Activated naive CD4-positive, alpha-beta T cell (primary cell): ENCODE results near the gene LRRC17.

Source experiments
- DNase-seq, 4 experiments: peaks; one replicate each; lab custom pipeline; 2025; lab: John Stamatoyannopoulos, UW

Gene LRRC17

DNA sequence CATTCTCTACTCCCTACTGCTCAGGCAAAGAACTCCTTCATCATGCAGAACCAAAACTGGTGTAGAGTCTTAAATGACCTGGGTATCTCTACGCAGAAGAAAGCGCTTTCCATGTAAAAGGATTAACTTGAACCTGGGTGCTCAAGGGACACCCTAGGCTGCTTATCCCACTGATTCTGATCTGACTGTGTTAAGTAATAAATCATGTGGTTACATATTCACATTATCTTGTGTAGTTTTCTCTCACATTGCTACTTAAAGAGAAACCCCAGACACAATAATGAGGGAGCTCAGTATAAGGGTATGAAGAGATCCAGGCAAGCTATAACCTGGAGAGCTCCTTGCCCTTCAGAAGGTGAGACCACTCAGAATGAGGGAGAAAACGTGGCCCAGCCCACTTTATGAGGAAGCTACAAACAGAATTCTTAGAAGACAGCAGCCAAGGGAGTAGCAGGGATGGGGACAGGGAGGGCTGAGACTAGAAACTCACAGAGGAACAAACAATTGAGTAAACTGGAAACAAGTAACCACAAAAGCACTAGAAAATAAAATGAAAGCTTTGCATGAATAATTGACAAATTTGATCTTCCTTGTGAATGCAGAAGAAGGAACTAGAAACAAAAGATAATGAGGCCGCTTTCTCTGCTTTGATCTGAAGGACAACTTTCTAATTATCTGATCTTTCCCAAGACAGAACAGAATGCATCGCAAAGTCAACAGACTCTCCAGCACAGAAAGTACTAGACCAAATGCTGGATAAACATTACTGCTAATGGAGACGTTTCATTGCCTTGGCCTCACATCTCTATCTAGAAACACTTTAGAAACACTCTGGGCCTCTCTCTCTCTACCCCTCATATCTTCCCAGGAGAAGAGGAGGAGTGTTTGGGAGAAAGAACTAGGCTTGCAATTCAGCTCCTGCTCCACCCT is 76.1 kb downstream of the LRRC17 start:
- DNase-seq = no peak

DNA sequence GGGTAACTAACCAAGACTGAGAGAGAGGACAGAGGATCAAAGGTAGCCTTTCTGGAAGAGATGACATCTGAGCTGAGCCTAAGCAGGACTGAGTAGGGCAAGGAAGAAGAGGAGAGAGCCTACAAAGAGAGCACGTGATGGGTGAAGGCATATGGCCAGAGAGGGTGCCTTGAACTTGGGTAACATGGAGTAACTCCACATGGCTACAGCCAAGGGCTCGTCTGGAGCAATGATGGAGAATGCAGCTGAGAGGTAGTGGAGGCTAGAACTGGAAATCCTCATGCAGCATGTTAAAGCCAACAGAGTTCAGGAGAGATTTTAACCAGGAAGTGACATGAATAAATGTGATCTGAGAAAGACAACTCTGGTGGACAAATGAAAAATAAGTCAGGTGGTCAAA is 77.8 kb downstream of the LRRC17 start:
- DNase-seq = no peak

DNA sequence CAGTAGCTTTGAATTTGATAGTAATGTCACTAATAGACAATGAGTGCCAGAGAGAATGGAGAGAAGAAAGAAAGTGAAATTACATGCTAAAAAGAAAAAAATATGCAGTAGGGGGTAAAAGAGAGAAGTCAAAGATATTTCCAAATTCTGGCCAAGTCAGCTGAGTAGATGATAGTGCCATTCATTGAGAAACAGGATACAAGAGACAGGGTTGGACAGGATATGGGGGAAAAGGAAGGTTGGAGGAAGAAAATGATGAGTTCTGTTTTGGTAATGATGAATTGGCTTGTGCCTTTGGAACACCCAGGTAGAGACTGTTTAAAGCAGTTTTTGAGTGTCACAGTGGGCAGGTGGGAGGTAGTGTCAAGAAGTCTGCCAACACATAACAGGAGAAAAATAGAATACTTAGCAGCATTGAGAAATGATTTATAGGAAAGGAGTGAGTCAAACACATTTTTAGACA is 78.3 kb downstream of the LRRC17 start:
- DNase-seq = no peak

DNA sequence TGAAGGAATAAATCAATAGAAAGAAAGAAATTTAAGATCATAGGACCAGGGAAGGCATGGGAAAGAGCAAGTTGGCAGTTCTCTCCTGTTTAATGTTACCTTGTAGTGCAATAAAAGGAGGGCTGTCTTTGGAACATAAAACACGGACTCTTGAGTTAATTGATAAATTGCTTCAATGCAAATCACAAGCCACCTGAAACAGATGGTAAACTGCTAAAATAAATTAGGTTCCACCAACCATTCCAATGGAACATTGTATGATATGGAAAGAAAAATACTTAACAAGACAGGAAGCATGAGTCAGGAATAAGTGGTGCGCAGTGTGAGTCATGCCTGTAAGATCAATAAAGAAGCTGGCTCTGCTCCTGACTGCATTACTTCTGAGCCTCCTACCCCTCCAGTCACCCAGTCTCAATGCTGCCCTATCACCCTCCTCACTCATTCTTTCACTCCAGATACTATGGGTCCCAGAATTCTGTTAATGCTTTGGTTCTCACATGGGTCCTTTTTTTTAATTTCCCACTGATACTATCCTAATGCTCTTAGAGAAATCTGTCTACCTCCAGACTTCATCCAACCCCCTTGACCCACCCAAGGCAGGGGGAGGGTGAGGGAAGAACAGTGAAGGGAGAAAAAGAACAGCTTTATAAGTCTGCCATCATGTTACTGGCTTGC is 78.9 kb downstream of the LRRC17 start:
- DNase-seq = no peak

DNA sequence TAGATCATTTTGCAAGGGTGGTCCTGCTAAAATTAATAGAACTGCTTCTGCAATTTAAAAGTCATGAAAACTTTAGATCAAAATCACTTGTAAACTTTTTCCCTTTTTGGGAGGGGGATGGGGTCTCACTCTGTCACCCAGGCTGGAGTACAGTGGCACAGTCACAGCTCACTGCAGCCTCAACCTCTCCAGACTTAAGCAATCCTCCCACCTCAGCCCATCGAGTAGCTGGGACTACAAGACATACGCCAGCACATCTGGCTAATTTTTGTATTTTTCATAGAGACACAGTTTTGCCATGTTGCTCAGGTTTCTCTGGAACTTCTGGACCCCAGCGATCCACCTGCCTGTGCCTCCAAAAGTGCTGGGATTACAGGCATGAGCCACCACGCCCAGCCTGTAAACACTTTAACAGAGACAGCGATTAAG is 79.7 kb downstream of the LRRC17 start:
- DNase-seq = no peak

DNA sequence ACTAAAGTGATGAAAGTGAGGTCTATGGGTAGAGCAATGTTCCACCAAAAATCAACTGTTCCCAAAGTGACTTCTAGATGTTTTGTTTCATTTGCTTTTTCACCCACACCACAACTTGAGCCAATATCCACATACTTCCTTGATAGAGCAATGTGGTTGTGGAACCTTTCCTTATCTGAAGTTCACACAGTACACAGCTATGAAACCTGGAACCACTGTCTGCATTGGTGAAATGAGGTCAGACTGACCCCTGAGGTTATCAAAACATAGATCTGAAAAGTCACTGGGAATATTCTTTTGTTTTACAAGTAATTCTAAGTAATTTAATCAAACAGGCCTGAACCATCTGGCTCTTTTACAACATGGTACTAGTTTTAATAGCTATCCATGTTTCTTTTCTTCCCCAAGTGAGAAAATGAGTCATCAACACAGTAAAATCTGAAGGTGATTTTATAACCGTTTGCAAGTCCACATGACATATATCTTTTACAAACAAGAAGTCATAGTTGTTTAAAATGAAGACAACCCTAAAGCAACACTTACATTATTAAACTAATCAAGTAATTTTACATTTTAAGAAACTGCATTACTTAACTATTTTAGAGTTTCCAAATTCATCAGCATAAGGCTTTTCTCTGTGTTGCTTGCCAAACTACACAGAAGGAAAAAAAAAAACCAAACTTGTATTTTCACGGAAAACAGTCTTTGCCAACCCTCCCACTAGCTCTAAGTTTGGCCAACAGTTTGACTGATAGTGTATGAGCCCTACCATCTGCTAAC is 80.3 kb downstream of the LRRC17 start:
- no peak for DNase-seq

DNA sequence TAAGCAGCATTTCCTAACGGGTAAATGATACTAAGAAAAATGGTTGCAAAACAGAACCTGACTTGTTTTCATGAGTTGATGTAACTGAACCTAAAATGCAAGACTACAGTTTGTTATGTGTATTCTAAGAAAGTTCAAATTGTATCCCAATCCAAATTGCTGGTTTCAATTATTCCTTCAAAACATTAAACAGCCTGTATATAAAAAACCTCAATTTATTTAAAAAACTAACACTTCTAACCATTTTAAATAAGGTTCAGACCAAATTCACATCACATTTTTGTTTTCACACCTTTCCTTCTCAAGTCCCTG is 80.9 kb downstream of the LRRC17 start:
- no peak for DNase-seq

DNA sequence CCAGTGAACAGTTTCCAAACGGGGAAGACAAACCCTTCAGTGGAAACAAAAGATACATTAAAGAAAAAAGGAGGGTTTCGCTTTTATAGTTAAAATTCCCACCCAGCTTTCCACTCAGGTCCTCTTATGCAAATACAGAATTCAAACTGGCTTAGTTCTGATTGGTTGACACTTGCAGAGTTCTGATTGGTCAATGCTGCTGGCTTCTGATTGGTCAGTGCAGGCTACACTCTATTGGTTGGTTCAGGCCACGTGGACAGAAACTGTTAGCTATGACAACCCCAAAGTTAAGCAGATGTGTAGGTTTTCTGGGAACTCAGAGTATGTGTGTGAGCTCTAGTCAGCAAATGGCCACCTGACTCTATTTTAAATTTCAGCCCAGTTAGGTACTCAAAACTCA is 81.8 kb downstream of the LRRC17 start:
- DNase-seq = no peak
